Panc1 (cell line): ENCODE data around the gene LINC01488. TPM values are rescaled to one million over a fixed set of nuclear protein-coding genes. Genes with fewer than 3 reads are reported as not detected.

Experiments used
- ATAC-seq: fragments of 200-7000 bp; cut with Tn5 transposase; 2 replicates; pipeline ENCODE4 v1.9.1; 2020; ENCODE audit warnings: mild to moderate bottlenecking, moderate library complexity
- BruUV-seq: library from RNA; stranded (reverse); fragments of 400-500 nt; replicated peaks from 2 replicates; lab custom pipeline; 2021; lab: Mats Ljungman, UMichigan
- CTCF ChIA-PET: fragments of 300-600 bp; sonication (Branson Sonifier 250); formaldehyde crosslinking; loops from one replicate; lab custom pipeline; 2022; ENCODE audit warnings: antibody characterized with exemption; lab: Charles Lee
- POLR2A ChIA-PET: fragments of 300-600 bp; sonication (Branson Sonifier 250); formaldehyde crosslinking; loops from one replicate; lab custom pipeline; 2022; ENCODE audit warnings: antibody characterized with exemption; lab: Charles Lee
- DNase-seq: peaks from one replicate; pipeline ENCODE4 v3.0.0-alpha.2; 2010; ENCODE audit warnings: low read depth, low spot score
- H3K27ac ChIP-seq: 2 replicates; pipeline ENCODE4 v1.5.1; 2011; ENCODE audit warnings: mild to moderate bottlenecking, low read length, inconsistent platforms
- H3K27me3 ChIP-seq: fragments of 200-500 bp; sonication (Bioruptor generic); 2 replicates; pipeline ENCODE4 v1.6.0; 2014; ENCODE audit warnings: low read length, inconsistent platforms; ENCODE audit not compliant: control insufficient read depth, insufficient read depth
- H3K36me3 ChIP-seq: fragments of 200-500 bp; sonication (Bioruptor generic); 2 replicates; pipeline ENCODE4 v1.5.1; 2014; ENCODE audit warnings: inconsistent platforms, mild to moderate bottlenecking, low read length, moderate library complexity; ENCODE audit not compliant: control insufficient read depth, insufficient read depth
- H3K4me1 ChIP-seq: 2 replicates; pipeline ENCODE4 v1.5.1; 2011; ENCODE audit warnings: inconsistent platforms, mild to moderate bottlenecking, low read length, moderate library complexity; ENCODE audit not compliant: control insufficient read depth, insufficient read depth
- H3K4me3 ChIP-seq, 2 experiments: 2 replicates each; pipeline ENCODE4 v1.5.1; 2011 to 2012; ENCODE audit warnings: low read depth in 2 of 2, low read length in 2 of 2, mild to moderate bottlenecking in 2 of 2, inconsistent platforms in 1 of 2, moderate library complexity in 1 of 2
- H3K9me3 ChIP-seq: fragments of 200-500 bp; sonication (Bioruptor generic); 2 replicates; pipeline ENCODE4 v1.5.1; 2014; ENCODE audit warnings: low read depth, mild to moderate bottlenecking, inconsistent platforms, low read length, moderate library complexity; ENCODE audit not compliant: control insufficient read depth, insufficient read depth
- CTCF ChIP-seq: fragments of 450-650 bp; IDR thresholded peaks from 2 replicates; pipeline ENCODE4 v1.5.1; 2017; ENCODE audit warnings: mild to moderate bottlenecking
- POLR2AphosphoS5 ChIP-seq: IDR thresholded peaks from 2 replicates; pipeline ENCODE4 v1.6.1; 2012; ENCODE audit warnings: mild to moderate bottlenecking, low read depth, low read length, moderate library complexity
- SIN3A ChIP-seq: IDR thresholded peaks from 2 replicates; pipeline ENCODE4 v1.6.1; 2012; ENCODE audit warnings: low read depth, mild to moderate bottlenecking, low read length, moderate library complexity, borderline replicate concordance; ENCODE audit not compliant: insufficient read depth
- TCF7L2 ChIP-seq: IDR thresholded peaks from 2 replicates; pipeline ENCODE4 v1.6.1; 2011; ENCODE audit warnings: mild to moderate bottlenecking, low read depth, low read length, inconsistent platforms
- in situ Hi-C: cut with HindIII; loops from 2 replicates; pipeline ENCODE4 v1.10.0; 2016; ENCODE audit warnings: low sequenced_read_pairs, low pct_unique_long_range_greater_than_20kb
- intact Hi-C: fragments of 100-400 bp; cut with micrococcal nuclease; formaldehyde crosslinking; loops from one replicate; pipeline ENCODE4 v1.10.0; 2022; ENCODE audit not compliant: unreplicated experiment
- total RNA-seq: library from RNA; stranded (reverse); gene quantifications from one replicate; pipeline ENCODE4 v1.2.1, GENCODE V29; 2021; ENCODE audit not compliant: unreplicated experiment
- TF ChIP-seq, protein P1 (sequence below), 2 experiments: IDR thresholded peaks; 2 replicates each; pipeline ENCODE4 v1.6.1; 2011 to 2012; ENCODE audit warnings: low read depth in 2 of 2, control low read depth in 1 of 2, low read length in 1 of 2, mild to moderate bottlenecking in 1 of 2, moderate library complexity in 1 of 2; ENCODE audit not compliant: insufficient read depth in 1 of 2

LINC01488 gene
- total RNA-seq, 1 experiment from 2014 or later = not detected

DNA sequence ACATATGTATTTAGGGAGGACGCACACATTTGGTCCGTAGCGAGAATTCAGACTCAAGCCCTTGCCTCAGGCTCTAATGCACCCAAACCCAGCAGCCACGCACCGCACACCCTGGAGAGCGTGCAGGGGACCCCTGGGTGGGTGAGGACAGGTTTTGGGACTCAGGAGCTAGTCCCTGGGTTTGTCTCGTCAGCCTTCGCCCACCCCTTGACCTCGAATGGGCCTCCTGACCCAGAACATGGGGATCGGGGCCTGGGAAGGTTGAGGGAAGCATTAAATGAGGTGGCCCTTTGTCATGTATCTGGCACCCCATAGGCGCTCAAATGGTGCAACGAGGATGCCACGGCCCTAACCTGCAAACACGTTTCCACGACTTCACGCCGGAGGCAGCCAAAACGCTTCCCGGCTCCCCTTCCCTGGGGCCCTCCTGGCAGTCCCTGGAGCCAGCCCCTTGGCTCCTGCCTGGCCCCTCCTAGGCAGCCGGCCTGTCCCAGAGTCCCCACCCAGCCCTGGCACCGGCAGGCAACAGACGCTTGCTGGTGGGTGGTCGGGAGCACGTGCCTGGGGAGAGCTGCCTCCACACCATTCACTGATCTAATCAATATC lies 5.5 kb upstream of the LINC01488 start:
- intact Hi-C loops = no loop called here
- BruUV-seq = no TSS peak

GRCh38 chr11:69476509-69476961 lies 4.9 kb upstream of the LINC01488 start:
- Histone ChIP-seq H3K4me1 (no peaks in the 10 kb centered on the region), H3K4me3 (no peak overlapping the region), H3K27ac (no peak overlapping the region), H3K27me3 (no peaks in the 10 kb centered on the region), H3K9me3 (peaks cover 6% of the 10 kb centered on the region; the same call in 1 of the 2 replicates), H3K36me3 (no peaks in the 10 kb centered on the region)
- no peak for DNase-seq
- CTCF ChIA-PET = no interaction called here
- POLR2A ChIA-PET = interaction anchor here (0.6 kb wide), 1 partner anchor 11 kb away, joined by 3 read pairs; no protein-coding TSS in a partner anchor
- no peak for ATAC-seq
- TF ChIP-seq TCF7L2 (no peak), SIN3A (no peak), CTCF (no peak), POLR2AphosphoS5 (no peak)
- intact Hi-C loops (no loop called here), in situ Hi-C loops (no loop called here)
- BruUV-seq = no TSS peak

More for the DNA sequence above, 5.5 kb upstream of the LINC01488 start:
- no peaks in the 10 kb centered on the region for H3K4me1 ChIP-seq
- no peak for TF ChIP-seq POLR2AphosphoS5
- TF ChIP-seq TCF7L2 = no peak
- TF ChIP-seq, protein P1, sequence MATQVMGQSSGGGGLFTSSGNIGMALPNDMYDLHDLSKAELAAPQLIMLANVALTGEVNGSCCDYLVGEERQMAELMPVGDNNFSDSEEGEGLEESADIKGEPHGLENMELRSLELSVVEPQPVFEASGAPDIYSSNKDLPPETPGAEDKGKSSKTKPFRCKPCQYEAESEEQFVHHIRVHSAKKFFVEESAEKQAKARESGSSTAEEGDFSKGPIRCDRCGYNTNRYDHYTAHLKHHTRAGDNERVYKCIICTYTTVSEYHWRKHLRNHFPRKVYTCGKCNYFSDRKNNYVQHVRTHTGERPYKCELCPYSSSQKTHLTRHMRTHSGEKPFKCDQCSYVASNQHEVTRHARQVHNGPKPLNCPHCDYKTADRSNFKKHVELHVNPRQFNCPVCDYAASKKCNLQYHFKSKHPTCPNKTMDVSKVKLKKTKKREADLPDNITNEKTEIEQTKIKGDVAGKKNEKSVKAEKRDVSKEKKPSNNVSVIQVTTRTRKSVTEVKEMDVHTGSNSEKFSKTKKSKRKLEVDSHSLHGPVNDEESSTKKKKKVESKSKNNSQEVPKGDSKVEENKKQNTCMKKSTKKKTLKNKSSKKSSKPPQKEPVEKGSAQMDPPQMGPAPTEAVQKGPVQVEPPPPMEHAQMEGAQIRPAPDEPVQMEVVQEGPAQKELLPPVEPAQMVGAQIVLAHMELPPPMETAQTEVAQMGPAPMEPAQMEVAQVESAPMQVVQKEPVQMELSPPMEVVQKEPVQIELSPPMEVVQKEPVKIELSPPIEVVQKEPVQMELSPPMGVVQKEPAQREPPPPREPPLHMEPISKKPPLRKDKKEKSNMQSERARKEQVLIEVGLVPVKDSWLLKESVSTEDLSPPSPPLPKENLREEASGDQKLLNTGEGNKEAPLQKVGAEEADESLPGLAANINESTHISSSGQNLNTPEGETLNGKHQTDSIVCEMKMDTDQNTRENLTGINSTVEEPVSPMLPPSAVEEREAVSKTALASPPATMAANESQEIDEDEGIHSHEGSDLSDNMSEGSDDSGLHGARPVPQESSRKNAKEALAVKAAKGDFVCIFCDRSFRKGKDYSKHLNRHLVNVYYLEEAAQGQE (IDR thresholded peaks at IDR 0.05; ENCODE audit: insufficient read depth in 1 of 2, low read depth in 2 of 2, low read length in 1 of 2) = no peak
- no peak for TF ChIP-seq SIN3A
- no peak for TF ChIP-seq CTCF
- H3K27ac ChIP-seq = no peak overlapping the region
- H3K36me3 ChIP-seq = no peaks in the 10 kb centered on the region
- ChIA-PET CTCF (no interaction called here), POLR2A (no interaction called here)
- ATAC-seq (no peak), DNase-seq (no peak)
- in situ Hi-C loops = no loop called here
- peaks cover 6% of the 10 kb centered on the region; the same call in 1 of the 2 replicates for H3K9me3 ChIP-seq
- no peaks in the 10 kb centered on the region for H3K27me3 ChIP-seq
- H3K4me3 ChIP-seq = no peak overlapping the region
